HepG2 (cell line): ENCODE measurements around the gene APOC1. TPM values are rescaled to one million over a fixed set of nuclear protein-coding genes. Genes with fewer than 3 reads are reported as not detected.

Experiments
- DNMT1 ChIP-seq: sonication (generic); formaldehyde crosslinking; IDR thresholded peaks from 2 replicates; pipeline ENCODE4 v1.5.1; 2020; ENCODE audit warnings: mild to moderate bottlenecking, missing genetic modification reagents
- HHEX ChIP-seq: IDR thresholded peaks from 2 replicates; pipeline ENCODE4 v1.6.1; 2016; ENCODE audit warnings: control low read depth
- PHF8 ChIP-seq: sonication (generic); formaldehyde crosslinking; IDR thresholded peaks from 2 replicates; pipeline ENCODE4 v1.5.0; 2020; ENCODE audit warnings: missing genetic modification reagents
- SAP130 ChIP-seq: IDR thresholded peaks from 2 replicates; pipeline ENCODE4 v1.6.1; 2016; ENCODE audit warnings: low read depth
- ZFP90 ChIP-seq: sonication (generic); formaldehyde crosslinking; IDR thresholded peaks from 2 replicates; pipeline ENCODE4 v1.8.0; 2022; ENCODE audit warnings: missing genetic modification reagents, mild to moderate bottlenecking, inconsistent platforms, borderline replicate concordance
- ZNF205 ChIP-seq: IDR thresholded peaks from 2 replicates; pipeline ENCODE4 v1.6.1; 2018; ENCODE audit warnings: missing biosample characterization, missing genetic modification reagents
- ZNF547 ChIP-seq: sonication (generic); formaldehyde crosslinking; IDR thresholded peaks from 2 replicates; pipeline ENCODE4 v1.5.1; 2020; ENCODE audit warnings: mild to moderate bottlenecking, missing genetic modification reagents
- ZNF703 ChIP-seq: sonication (generic); formaldehyde crosslinking; IDR thresholded peaks from 2 replicates; pipeline ENCODE4 v1.5.1; 2020; ENCODE audit warnings: missing genetic modification reagents, mild to moderate bottlenecking, moderate library complexity, borderline replicate concordance
- ZNF749 ChIP-seq: sonication (generic); formaldehyde crosslinking; IDR thresholded peaks from 2 replicates; pipeline ENCODE4 v1.8.0; 2022; ENCODE audit warnings: mild to moderate bottlenecking, missing genetic modification reagents, moderate library complexity, borderline replicate concordance
- ZSCAN25 ChIP-seq: sonication (generic); formaldehyde crosslinking; IDR thresholded peaks from 2 replicates; pipeline ENCODE4 v1.8.0; 2022; ENCODE audit warnings: mild to moderate bottlenecking, missing genetic modification reagents
- polyA plus RNA-seq, 8 experiments: library from polyadenylated mRNA; depleted of rRNA in 3 of 8; stranded (reverse) in 7 of 8; unstranded in 1 of 8; fragments of >200 nt; fragmentation: Illumina TruSeq in 4 of 8; extraction: Trizol in 4 of 8; gene quantifications; 2 replicates each; pipeline versions ENCODE4 v1.2.1 to v1.2.3, GENCODE V29; 2011 to 2016; ENCODE audit warnings: low read depth in 4 of 8, missing spikeins in 1 of 8, mixed read lengths in 1 of 8; ENCODE audit not compliant: insufficient read depth in 1 of 8
- total RNA-seq, 5 experiments: library from RNA; depleted of rRNA; stranded (reverse); fragments of >200 nt; fragmentation: Illumina TruSeq; extraction: Trizol; gene quantifications; 2 replicates each; pipeline ENCODE4 v1.2.3, GENCODE V29; 2016; ENCODE audit warnings: low read depth in 1 of 5
- TF ChIP-seq, protein P1 (sequence below): sonication (generic); formaldehyde crosslinking; IDR thresholded peaks from 2 replicates; pipeline ENCODE4 v1.9.0; 2021; ENCODE audit warnings: missing genetic modification reagents, borderline replicate concordance
- TF ChIP-seq, protein P2 (sequence below): sonication (generic); formaldehyde crosslinking; IDR thresholded peaks from 2 replicates; pipeline ENCODE4 v1.4.0; 2020; ENCODE audit warnings: missing genetic modification reagents, borderline replicate concordance
- TF ChIP-seq, protein P3 (sequence below): sonication (generic); formaldehyde crosslinking; IDR thresholded peaks from 2 replicates; pipeline ENCODE4 v1.5.0; 2020; ENCODE audit warnings: mild to moderate bottlenecking, missing genetic modification reagents, borderline replicate concordance

APOC1 gene
- total and polyA plus RNA-seq, 2 of the 13 experiments (the other 11 are each of a cell fraction or from before 2014, with no cell fraction given) = 600 to 1,235 TPM

GRCh38 chr19:44891016-44891882 lies 23.2 kb upstream of the APOC1 start, which contains the start of gene TOMM40 (continued):
- TF ChIP-seq, protein P1, sequence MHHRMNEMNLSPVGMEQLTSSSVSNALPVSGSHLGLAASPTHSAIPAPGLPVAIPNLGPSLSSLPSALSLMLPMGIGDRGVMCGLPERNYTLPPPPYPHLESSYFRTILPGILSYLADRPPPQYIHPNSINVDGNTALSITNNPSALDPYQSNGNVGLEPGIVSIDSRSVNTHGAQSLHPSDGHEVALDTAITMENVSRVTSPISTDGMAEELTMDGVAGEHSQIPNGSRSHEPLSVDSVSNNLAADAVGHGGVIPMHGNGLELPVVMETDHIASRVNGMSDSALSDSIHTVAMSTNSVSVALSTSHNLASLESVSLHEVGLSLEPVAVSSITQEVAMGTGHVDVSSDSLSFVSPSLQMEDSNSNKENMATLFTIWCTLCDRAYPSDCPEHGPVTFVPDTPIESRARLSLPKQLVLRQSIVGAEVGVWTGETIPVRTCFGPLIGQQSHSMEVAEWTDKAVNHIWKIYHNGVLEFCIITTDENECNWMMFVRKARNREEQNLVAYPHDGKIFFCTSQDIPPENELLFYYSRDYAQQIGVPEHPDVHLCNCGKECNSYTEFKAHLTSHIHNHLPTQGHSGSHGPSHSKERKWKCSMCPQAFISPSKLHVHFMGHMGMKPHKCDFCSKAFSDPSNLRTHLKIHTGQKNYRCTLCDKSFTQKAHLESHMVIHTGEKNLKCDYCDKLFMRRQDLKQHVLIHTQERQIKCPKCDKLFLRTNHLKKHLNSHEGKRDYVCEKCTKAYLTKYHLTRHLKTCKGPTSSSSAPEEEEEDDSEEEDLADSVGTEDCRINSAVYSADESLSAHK (CRISPR knock-in tag) = no peak
- TF ChIP-seq HHEX (CRISPR knock-in tag) = no peak
- no peak for TF ChIP-seq ZNF547 (CRISPR knock-in tag)
- TF ChIP-seq, protein P2, sequence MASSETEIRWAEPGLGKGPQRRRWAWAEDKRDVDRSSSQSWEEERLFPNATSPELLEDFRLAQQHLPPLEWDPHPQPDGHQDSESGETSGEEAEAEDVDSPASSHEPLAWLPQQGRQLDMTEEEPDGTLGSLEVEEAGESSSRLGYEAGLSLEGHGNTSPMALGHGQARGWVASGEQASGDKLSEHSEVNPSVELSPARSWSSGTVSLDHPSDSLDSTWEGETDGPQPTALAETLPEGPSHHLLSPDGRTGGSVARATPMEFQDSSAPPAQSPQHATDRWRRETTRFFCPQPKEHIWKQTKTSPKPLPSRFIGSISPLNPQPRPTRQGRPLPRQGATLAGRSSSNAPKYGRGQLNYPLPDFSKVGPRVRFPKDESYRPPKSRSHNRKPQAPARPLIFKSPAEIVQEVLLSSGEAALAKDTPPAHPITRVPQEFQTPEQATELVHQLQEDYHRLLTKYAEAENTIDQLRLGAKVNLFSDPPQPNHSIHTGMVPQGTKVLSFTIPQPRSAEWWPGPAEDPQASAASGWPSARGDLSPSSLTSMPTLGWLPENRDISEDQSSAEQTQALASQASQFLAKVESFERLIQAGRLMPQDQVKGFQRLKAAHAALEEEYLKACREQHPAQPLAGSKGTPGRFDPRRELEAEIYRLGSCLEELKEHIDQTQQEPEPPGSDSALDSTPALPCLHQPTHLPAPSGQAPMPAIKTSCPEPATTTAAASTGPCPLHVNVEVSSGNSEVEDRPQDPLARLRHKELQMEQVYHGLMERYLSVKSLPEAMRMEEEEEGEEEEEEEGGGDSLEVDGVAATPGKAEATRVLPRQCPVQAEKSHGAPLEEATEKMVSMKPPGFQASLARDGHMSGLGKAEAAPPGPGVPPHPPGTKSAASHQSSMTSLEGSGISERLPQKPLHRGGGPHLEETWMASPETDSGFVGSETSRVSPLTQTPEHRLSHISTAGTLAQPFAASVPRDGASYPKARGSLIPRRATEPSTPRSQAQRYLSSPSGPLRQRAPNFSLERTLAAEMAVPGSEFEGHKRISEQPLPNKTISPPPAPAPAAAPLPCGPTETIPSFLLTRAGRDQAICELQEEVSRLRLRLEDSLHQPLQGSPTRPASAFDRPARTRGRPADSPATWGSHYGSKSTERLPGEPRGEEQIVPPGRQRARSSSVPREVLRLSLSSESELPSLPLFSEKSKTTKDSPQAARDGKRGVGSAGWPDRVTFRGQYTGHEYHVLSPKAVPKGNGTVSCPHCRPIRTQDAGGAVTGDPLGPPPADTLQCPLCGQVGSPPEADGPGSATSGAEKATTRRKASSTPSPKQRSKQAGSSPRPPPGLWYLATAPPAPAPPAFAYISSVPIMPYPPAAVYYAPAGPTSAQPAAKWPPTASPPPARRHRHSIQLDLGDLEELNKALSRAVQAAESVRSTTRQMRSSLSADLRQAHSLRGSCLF (CRISPR knock-in tag) = no peak
- TF ChIP-seq ZFP90 (CRISPR knock-in tag) = no peak
- TF ChIP-seq ZNF749 = peak; percentile 64; the same call in 1 of the 2 replicates
- peak; percentile 66 for TF ChIP-seq SAP130 (CRISPR knock-in tag)
- TF ChIP-seq, protein P3, sequence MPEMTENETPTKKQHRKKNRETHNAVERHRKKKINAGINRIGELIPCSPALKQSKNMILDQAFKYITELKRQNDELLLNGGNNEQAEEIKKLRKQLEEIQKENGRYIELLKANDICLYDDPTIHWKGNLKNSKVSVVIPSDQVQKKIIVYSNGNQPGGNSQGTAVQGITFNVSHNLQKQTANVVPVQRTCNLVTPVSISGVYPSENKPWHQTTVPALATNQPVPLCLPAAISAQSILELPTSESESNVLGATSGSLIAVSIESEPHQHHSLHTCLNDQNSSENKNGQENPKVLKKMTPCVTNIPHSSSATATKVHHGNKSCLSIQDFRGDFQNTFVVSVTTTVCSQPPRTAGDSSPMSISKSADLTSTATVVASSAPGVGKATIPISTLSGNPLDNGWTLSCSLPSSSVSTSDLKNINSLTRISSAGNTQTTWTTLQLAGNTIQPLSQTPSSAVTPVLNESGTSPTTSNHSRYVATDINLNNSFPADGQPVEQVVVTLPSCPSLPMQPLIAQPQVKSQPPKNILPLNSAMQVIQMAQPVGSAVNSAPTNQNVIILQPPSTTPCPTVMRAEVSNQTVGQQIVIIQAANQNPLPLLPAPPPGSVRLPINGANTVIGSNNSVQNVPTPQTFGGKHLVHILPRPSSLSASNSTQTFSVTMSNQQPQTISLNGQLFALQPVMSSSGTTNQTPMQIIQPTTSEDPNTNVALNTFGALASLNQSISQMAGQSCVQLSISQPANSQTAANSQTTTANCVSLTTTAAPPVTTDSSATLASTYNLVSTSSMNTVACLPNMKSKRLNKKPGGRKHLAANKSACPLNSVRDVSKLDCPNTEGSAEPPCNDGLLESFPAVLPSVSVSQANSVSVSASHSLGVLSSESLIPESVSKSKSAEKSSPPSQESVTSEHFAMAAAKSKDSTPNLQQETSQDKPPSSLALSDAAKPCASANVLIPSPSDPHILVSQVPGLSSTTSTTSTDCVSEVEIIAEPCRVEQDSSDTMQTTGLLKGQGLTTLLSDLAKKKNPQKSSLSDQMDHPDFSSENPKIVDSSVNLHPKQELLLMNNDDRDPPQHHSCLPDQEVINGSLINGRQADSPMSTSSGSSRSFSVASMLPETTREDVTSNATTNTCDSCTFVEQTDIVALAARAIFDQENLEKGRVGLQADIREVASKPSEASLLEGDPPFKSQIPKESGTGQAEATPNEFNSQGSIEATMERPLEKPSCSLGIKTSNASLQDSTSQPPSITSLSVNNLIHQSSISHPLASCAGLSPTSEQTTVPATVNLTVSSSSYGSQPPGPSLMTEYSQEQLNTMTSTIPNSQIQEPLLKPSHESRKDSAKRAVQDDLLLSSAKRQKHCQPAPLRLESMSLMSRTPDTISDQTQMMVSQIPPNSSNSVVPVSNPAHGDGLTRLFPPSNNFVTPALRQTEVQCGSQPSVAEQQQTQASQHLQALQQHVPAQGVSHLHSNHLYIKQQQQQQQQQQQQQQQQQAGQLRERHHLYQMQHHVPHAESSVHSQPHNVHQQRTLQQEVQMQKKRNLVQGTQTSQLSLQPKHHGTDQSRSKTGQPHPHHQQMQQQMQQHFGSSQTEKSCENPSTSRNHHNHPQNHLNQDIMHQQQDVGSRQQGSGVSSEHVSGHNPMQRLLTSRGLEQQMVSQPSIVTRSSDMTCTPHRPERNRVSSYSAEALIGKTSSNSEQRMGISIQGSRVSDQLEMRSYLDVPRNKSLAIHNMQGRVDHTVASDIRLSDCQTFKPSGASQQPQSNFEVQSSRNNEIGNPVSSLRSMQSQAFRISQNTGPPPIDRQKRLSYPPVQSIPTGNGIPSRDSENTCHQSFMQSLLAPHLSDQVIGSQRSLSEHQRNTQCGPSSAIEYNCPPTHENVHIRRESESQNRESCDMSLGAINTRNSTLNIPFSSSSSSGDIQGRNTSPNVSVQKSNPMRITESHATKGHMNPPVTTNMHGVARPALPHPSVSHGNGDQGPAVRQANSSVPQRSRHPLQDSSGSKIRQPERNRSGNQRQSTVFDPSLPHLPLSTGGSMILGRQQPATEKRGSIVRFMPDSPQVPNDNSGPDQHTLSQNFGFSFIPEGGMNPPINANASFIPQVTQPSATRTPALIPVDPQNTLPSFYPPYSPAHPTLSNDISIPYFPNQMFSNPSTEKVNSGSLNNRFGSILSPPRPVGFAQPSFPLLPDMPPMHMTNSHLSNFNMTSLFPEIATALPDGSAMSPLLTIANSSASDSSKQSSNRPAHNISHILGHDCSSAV (CRISPR knock-in tag) = no peak
- no peak for TF ChIP-seq ZNF703 (CRISPR knock-in tag)
- no peak for TF ChIP-seq DNMT1 (CRISPR knock-in tag)
- peak; percentile 59; the same call in 1 of the 2 replicates for TF ChIP-seq PHF8 (CRISPR knock-in tag)
- TF ChIP-seq ZNF205 (CRISPR knock-in tag) = no peak
- TF ChIP-seq ZSCAN25 = no peak
